Cardiac muscle cell (in vitro differentiated cells and primary cell): Measurements from ENCODE around the gene ELFN2. TPM values are rescaled to one million over a fixed set of nuclear protein-coding genes. Genes with fewer than 3 reads are reported as not detected.

Experiments
- DNase-seq, 2 donors: peaks; one replicate each; pipeline versions ENCODE4 v3.0.0 to v3.0.0-alpha.2; 2010 to 2017; ENCODE audit warnings: low read depth in 1 of 2, low spot score in 1 of 2
- H3K27ac ChIP-seq: fragments of 200-600 bp; sonication (generic); 2 replicates; pipeline ENCODE4 v1.5.1; 2016
- H3K27me3 ChIP-seq: fragments of 200-600 bp; sonication (generic); 2 replicates; pipeline ENCODE4 v1.6.0; 2016; ENCODE audit warnings: control low read depth
- H3K36me3 ChIP-seq: fragments of 200-600 bp; sonication (generic); 2 replicates; pipeline ENCODE4 v1.5.1; 2016; ENCODE audit warnings: control low read depth
- H3K4me1 ChIP-seq: fragments of 200-600 bp; sonication (generic); 2 replicates; pipeline ENCODE4 v1.8.1; 2017; ENCODE audit warnings: low read depth, mild to moderate bottlenecking, mixed run types
- H3K4me3 ChIP-seq: fragments of 200-600 bp; sonication (generic); 2 replicates; pipeline ENCODE4 v1.5.1; 2016; ENCODE audit warnings: mild to moderate bottlenecking
- H3K9me3 ChIP-seq: fragments of 200-600 bp; sonication (generic); 2 replicates; pipeline ENCODE4 v1.5.1; 2017; ENCODE audit warnings: low read depth, mild to moderate bottlenecking, control low read depth
- CTCF ChIP-seq: IDR thresholded peaks from 2 replicates; pipeline ENCODE4 v1.5.1; 2012; ENCODE audit warnings: low read depth, mild to moderate bottlenecking, low read length
- polyA plus RNA-seq: library from polyadenylated mRNA; unstranded; fragments of >200 nt; fragmentation: Nextera tagmentation; extraction: Ambion mirVana; gene quantifications from 2 replicates; pipeline ENCODE4 v1.2.1, GENCODE V29; 2016
- total RNA-seq: library from RNA; depleted of rRNA; stranded (reverse); fragments of >200 nt; gene quantifications from 2 replicates; pipeline ENCODE4 v1.2.3, GENCODE V29; 2016

ELFN2 gene
- total and polyA plus RNA-seq, 2 experiments from 2014 or later: 0.09 TPM; not detected in 1

GRCh38 chr22:37425800-37426705 lies 1.2 kb downstream of the ELFN2 start:
- no peaks in the 10 kb centered on the region for H3K9me3 ChIP-seq
- H3K27me3 ChIP-seq: peaks cover 93% of the 10 kb centered on the region
- no peak overlapping the region for H3K27ac ChIP-seq
- no peaks in the 10 kb centered on the region for H3K4me1 ChIP-seq
- H3K4me3 ChIP-seq: no peak overlapping the region
- no peak for DNase-seq
- no peaks in the 10 kb centered on the region for H3K36me3 ChIP-seq
- TF ChIP-seq CTCF: no peak

- Histone ChIP-seq H3K4me1 (no peaks in the 10 kb centered on the region), H3K27ac (no peak overlapping the region), H3K27me3 (peaks cover 100% of the 10 kb centered on the region), H3K36me3 (no peaks in the 10 kb centered on the region), H3K4me3 (no peak overlapping the region), H3K9me3 (no peaks in the 10 kb centered on the region)
- DNase-seq: no peak
- TF ChIP-seq CTCF: no peak
These were observed 1.9 kb downstream of the ELFN2 start for GRCh38 chr22:37425369-37425768.

- TF ChIP-seq CTCF: no peak
- no peak overlapping the region for H3K4me3 ChIP-seq
- H3K9me3 ChIP-seq: no peaks in the 10 kb centered on the region
- no peak overlapping the region for H3K27ac ChIP-seq
- H3K36me3 ChIP-seq: no peaks in the 10 kb centered on the region
- no peaks in the 10 kb centered on the region for H3K4me1 ChIP-seq
- peaks cover 100% of the 10 kb centered on the region for H3K27me3 ChIP-seq
- DNase-seq: no peak
These were observed 4.0 kb downstream of the ELFN2 start for GRCh38 chr22:37423283-37423682.

GRCh38 chr22:37421468-37421877 lies 5.8 kb downstream of the ELFN2 start:
- Histone ChIP-seq H3K4me1 (no peaks in the 10 kb centered on the region), H3K27ac (no peak overlapping the region), H3K4me3 (no peak overlapping the region), H3K27me3 (peaks cover 89% of the 10 kb centered on the region), H3K36me3 (no peaks in the 10 kb centered on the region), H3K9me3 (no peaks in the 10 kb centered on the region)
- DNase-seq: no peak
- no peak for TF ChIP-seq CTCF

GRCh38 chr22:37420686-37421467 lies 6.4 kb downstream of the ELFN2 start:
- Histone ChIP-seq H3K36me3 (no peaks in the 10 kb centered on the region), H3K4me3 (no peak overlapping the region), H3K4me1 (no peaks in the 10 kb centered on the region), H3K9me3 (no peaks in the 10 kb centered on the region), H3K27ac (no peak overlapping the region), H3K27me3 (peaks cover 83% of the 10 kb centered on the region)
- DNase-seq: no peak
- TF ChIP-seq CTCF: no peak
